H1 (cell line): ENCODE results near the gene AURKAIP1. TPM values are rescaled to one million over a fixed set of nuclear protein-coding genes. Genes with fewer than 3 reads are reported as not detected.

Source experiments
- CTCF ChIA-PET: fragments of 300-600 bp; sonication (Branson Sonifier 250); formaldehyde crosslinking; loops from one replicate; lab custom pipeline; 2021; ENCODE audit not compliant: partially characterized antibody; lab: Charles Lee
- POLR2A ChIA-PET: fragments of 300-600 bp; sonication (Branson Sonifier 250); formaldehyde crosslinking; loops from one replicate; lab custom pipeline; 2021; ENCODE audit warnings: inconsistent platforms; ENCODE audit not compliant: partially characterized antibody; lab: Charles Lee
- DNase-seq, 2 experiments: peaks; one replicate each; pipeline versions ENCODE4 v3.0.0 to v3.0.0-alpha.2; 2010 to 2022; ENCODE audit warnings: low spot score in 2 of 2, low read depth in 1 of 2, mixed read lengths in 1 of 2
- FAIRE-seq: peaks from 2 replicates; lab custom pipeline; 2011; peaks lifted over from hg19 to GRCh38; lab: Jason Lieb, UNC
- H2AFZ ChIP-seq: 2 replicates; pipeline ENCODE4 v1.8.1; 2012; ENCODE audit warnings: low read length, inconsistent platforms
- H2AK5ac ChIP-seq: 2 replicates; pipeline ENCODE4 v1.6.1; 2013; ENCODE audit warnings: low read depth, low read length
- H2BK120ac ChIP-seq: replicated peaks from 2 replicates; pipeline ENCODE3; 2013; ENCODE audit warnings: low read depth, low read length, inconsistent platforms
- H2BK12ac ChIP-seq: 2 replicates; pipeline ENCODE4 v1.6.1; 2013; ENCODE audit warnings: low read depth, low read length
- H2BK15ac ChIP-seq: 2 replicates; pipeline ENCODE4 v1.6.1; 2013; ENCODE audit warnings: low read length
- H2BK20ac ChIP-seq: 2 replicates; pipeline ENCODE4 v1.6.1; 2013; ENCODE audit warnings: low read length
- H2BK5ac ChIP-seq: 2 replicates; pipeline ENCODE4 v1.6.1; 2013; ENCODE audit warnings: low read depth, low read length
- H3K14ac ChIP-seq: 2 replicates; pipeline ENCODE4 v1.6.1; 2013; ENCODE audit warnings: inconsistent platforms; ENCODE audit not compliant: insufficient read length
- H3K18ac ChIP-seq: 2 replicates; pipeline ENCODE4 v1.6.1; 2013; ENCODE audit warnings: low read length; ENCODE audit errors: extremely low read depth
- H3K23ac ChIP-seq: 2 replicates; pipeline ENCODE4 v1.6.1; 2013; ENCODE audit warnings: inconsistent platforms; ENCODE audit not compliant: insufficient read length
- H3K23me2 ChIP-seq: 2 replicates; pipeline ENCODE4 v1.6.1; 2013; ENCODE audit warnings: low read depth, low read length
- H3K27ac ChIP-seq: 2 replicates; pipeline ENCODE4 v1.6.1; 2011; ENCODE audit warnings: low read depth, low read length, inconsistent platforms
- H3K27me3 ChIP-seq, 4 experiments: replicated peaks in 1 of 4; 1 replicate in 1 of 4; 2 replicates in 3 of 4; pipeline versions ENCODE4 v1.6.1 to v1.8.1; 2011 to 2013; ENCODE audit warnings: low read length in 3 of 4, mild to moderate bottlenecking in 3 of 4, inconsistent platforms in 2 of 4, mixed read lengths in 2 of 4, moderate library complexity in 1 of 4; ENCODE audit not compliant: control insufficient read depth in 3 of 4, insufficient read depth in 3 of 4; ENCODE audit errors: extremely low read depth in 1 of 4
- H3K36me3 ChIP-seq, 4 experiments: 2 replicates each; pipeline versions ENCODE4 v1.6.1 to v1.8.1; 2011 to 2013; ENCODE audit warnings: mild to moderate bottlenecking in 4 of 4, low read length in 3 of 4, moderate library complexity in 2 of 4, control low read depth in 1 of 4, inconsistent platforms in 1 of 4; ENCODE audit not compliant: insufficient read depth in 4 of 4, control insufficient read depth in 2 of 4
- H3K4ac ChIP-seq: replicated peaks from 2 replicates; pipeline ENCODE3; 2013; ENCODE audit warnings: low read length, low read depth, mixed read lengths, inconsistent platforms; ENCODE audit not compliant: insufficient read length
- H3K4me1 ChIP-seq, 4 experiments: replicated peaks in 1 of 4; 1 replicate in 1 of 4; 2 replicates in 3 of 4; pipeline versions ENCODE4 v1.6.1 to v1.8.1; 2011 to 2013; ENCODE audit warnings: low read length in 3 of 4, inconsistent platforms in 2 of 4, mixed read lengths in 1 of 4; ENCODE audit not compliant: insufficient read depth in 4 of 4, control insufficient read depth in 3 of 4
- H3K4me2 ChIP-seq, 2 experiments: 2 replicates each; pipeline versions ENCODE4 v1.6.1 to v1.8.1; 2011 to 2013; ENCODE audit warnings: low read depth in 2 of 2, low read length in 2 of 2, control low read depth in 1 of 2, inconsistent platforms in 1 of 2, mild to moderate bottlenecking in 1 of 2; ENCODE audit not compliant: insufficient read depth in 1 of 2
- H3K4me3 ChIP-seq, 4 experiments: fragments of 200-600, 300-600 bp in 1 of 4; sonication (generic), shearing (Covaris generic), sonication (Bioruptor Twin) in 1 of 4; 2 replicates each; pipeline versions ENCODE4 v1.5.1 to v1.8.1; 2011 to 2016; ENCODE audit warnings: low read length in 4 of 4, low read depth in 3 of 4, control low read depth in 2 of 4, inconsistent platforms in 2 of 4, mild to moderate bottlenecking in 2 of 4, mixed read lengths in 1 of 4, moderate library complexity in 1 of 4; ENCODE audit not compliant: insufficient read depth in 2 of 4; ENCODE audit errors: extremely low read depth in 1 of 4
- H3K56ac ChIP-seq: replicated peaks from 2 replicates; pipeline ENCODE3; 2013; ENCODE audit warnings: low read depth, mild to moderate bottlenecking, mixed read lengths, low read length, inconsistent platforms; ENCODE audit not compliant: insufficient read length
- H3K79me1 ChIP-seq: 2 replicates; pipeline ENCODE4 v1.6.1; 2013; ENCODE audit warnings: low read depth, low read length, control low read depth
- H3K79me2 ChIP-seq, 2 experiments: 2 replicates each; pipeline versions ENCODE4 v1.6.1 to v1.8.1; 2012 to 2013; ENCODE audit warnings: low read length in 2 of 2, mild to moderate bottlenecking in 2 of 2, inconsistent platforms in 1 of 2; ENCODE audit not compliant: insufficient read depth in 2 of 2, control insufficient read depth in 1 of 2
- H3K9ac ChIP-seq, 4 experiments: replicated peaks in 1 of 4; 1 replicate in 1 of 4; 2 replicates in 3 of 4; pipeline versions ENCODE4 v1.6.1 to v1.8.1; 2011 to 2013; ENCODE audit warnings: low read depth in 3 of 4, low read length in 3 of 4, control low read depth in 2 of 4, mild to moderate bottlenecking in 2 of 4, moderate library complexity in 2 of 4, inconsistent platforms in 1 of 4; ENCODE audit errors: extremely low read depth in 1 of 4
- H3K9me3 ChIP-seq, 2 experiments: 2 replicates each; pipeline versions ENCODE4 v1.6.1 to v1.8.1; 2012 to 2013; ENCODE audit warnings: mild to moderate bottlenecking in 2 of 2, moderate library complexity in 2 of 2, control low read depth in 1 of 2, inconsistent platforms in 1 of 2, low read depth in 1 of 2, low read length in 1 of 2, mixed read lengths in 1 of 2; ENCODE audit not compliant: insufficient read depth in 2 of 2
- H4K20me1 ChIP-seq, 2 experiments: replicated peaks in 1 of 2; 2 replicates each; pipeline versions ENCODE3 to v1.8.1; 2011 to 2013; ENCODE audit warnings: inconsistent platforms in 2 of 2, low read length in 2 of 2, mild to moderate bottlenecking in 1 of 2; ENCODE audit not compliant: insufficient read depth in 2 of 2, control insufficient read depth in 1 of 2
- H4K5ac ChIP-seq: 2 replicates; pipeline ENCODE4 v1.6.1; 2013; ENCODE audit warnings: low read length, low read depth, mixed read lengths, inconsistent platforms; ENCODE audit not compliant: insufficient read length
- H4K8ac ChIP-seq: 2 replicates; pipeline ENCODE4 v1.8.0; 2013; ENCODE audit warnings: mild to moderate bottlenecking, moderate library complexity, low read length, inconsistent platforms; ENCODE audit not compliant: insufficient read depth; ENCODE audit errors: extremely low read depth
- H4K91ac ChIP-seq: replicated peaks from 2 replicates; pipeline ENCODE3; 2013; ENCODE audit warnings: low read length, mixed read lengths, inconsistent platforms; ENCODE audit not compliant: insufficient read length
- KDM4A ChIP-seq: IDR thresholded peaks from one replicate; pipeline ENCODE4 v1.7.1; 2012; ENCODE audit warnings: low read depth, mild to moderate bottlenecking, moderate library complexity, low read length, inconsistent platforms; ENCODE audit not compliant: severe bottlenecking
- MAX ChIP-seq: IDR thresholded peaks from 2 replicates; pipeline ENCODE4 v1.6.1; 2012; ENCODE audit warnings: inconsistent platforms
- POLR2AphosphoS5 ChIP-seq: IDR thresholded peaks from 2 replicates; pipeline ENCODE4 v1.6.1; 2011; ENCODE audit warnings: low read depth, low read length
- RXRA ChIP-seq: IDR thresholded peaks from 2 replicates; pipeline ENCODE4 v1.6.1; 2011; ENCODE audit warnings: low read depth, mild to moderate bottlenecking, low read length, moderate library complexity; ENCODE audit not compliant: insufficient read depth
- WGBS, 2 experiments: shearing (Covaris generic) in 1 of 2; methylation state at CpG; one replicate each; pipeline versions ENCODE4 v1.1.6 to v1.1.7; 2013 to 2015; ENCODE audit warnings: low lambda C conversion rate in 2 of 2, mixed read lengths in 2 of 2, inconsistent platforms in 1 of 2, low coverage in 1 of 2, missing lambda C conversion rate in 1 of 2; ENCODE audit not compliant: insufficient replicate concordance in 2 of 2, insufficient coverage in 1 of 2, insufficient read length in 1 of 2; ENCODE audit errors: extremely low coverage in 1 of 2, missing lambda C conversion rate in 1 of 2; 5-methylcytosine and 5-hydroxymethylcytosine counted together
- polyA plus RNA-seq, 7 experiments: library from polyadenylated mRNA; depleted of rRNA in 3 of 7; stranded (reverse) in 5 of 7; unstranded in 2 of 7; fragments of >200 nt in 5 of 7; fragments of 200-250 nt in 2 of 7; gene quantifications; 1 replicate in 5 of 7; 2 replicates in 1 of 7; 4 replicates in 1 of 7; pipeline versions ENCODE4 v1.2.1 to v1.2.3, GENCODE V29; 2011 to 2013; ENCODE audit warnings: missing spikeins in 2 of 7, mixed read lengths in 2 of 7
- total RNA-seq: library from RNA; stranded (reverse); fragmentation: NEBNext Ultra II Directional; extraction: Animal tissue kit (Norgen Biotek cat#: 25700); gene quantifications from 2 replicates; pipeline ENCODE4 v1.2.1, GENCODE V29; 2021

AURKAIP1 gene
- total and polyA plus RNA-seq, 2 of the 8 experiments (the other 6 are each of a cell fraction or from before 2014, with no cell fraction given) = 87.8 to 194 TPM

DNA sequence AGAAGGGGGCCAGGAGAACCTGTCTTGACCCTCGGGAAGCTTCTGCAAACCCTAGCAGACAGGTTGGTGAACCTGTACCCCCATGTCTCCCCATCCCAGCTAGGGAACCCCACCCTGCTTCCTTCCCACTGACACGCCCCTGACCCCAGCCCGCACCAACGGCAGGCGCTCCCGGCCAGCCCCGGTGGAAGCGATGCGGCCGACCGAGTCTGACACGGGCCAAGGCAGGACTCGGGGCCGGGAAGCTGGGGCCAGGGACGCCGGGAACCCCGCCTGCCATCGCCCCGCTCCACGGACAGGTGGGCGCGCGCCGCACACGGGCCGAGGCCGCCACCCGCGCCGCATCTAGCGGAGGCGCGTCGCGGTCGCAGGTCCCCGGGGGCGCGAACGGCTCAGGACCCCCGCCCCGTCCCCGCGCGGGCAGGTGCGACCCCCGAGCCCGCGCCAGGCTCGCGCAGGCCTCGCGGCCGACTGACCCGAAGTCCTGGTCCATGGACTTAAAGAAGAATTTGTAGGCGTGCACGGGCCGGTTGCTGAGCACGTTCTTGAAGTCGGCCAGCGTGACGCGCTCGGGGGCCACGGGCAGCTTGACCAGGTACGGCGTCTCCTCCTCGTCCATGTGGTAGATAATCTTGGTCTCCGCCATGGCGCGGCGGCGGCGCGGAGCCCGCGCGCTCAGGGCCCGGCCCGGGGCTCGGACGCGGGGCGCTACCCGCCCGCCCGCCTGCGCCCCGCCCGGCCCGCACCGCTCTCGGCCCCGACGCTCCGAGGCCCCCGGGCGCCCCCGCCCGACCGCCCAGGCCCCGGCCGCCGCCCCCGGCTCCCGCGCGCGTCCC is 26.4 kb downstream of the AURKAIP1 start:
- peak overlapping the region; percentile 68; the same call in 1 of the 2 replicates for H4K8ac ChIP-seq
- ChIA-PET POLR2A (interaction anchor here (0.7 to 2.3 kb wide), 15 partner anchors 14 to 90 kb away, joined by 3 to 13 read pairs (median 4); partner anchors contain the start of genes AURKAIP1, CCNL2 and TAS1R3), CTCF (interaction anchor here (0.6 to 2.1 kb wide), 20 partner anchors 9 to 1033 kb away, joined by 3 to 15 read pairs (median 3); partner anchors contain the start of gene AURKAIP1)
- H3K4me2 ChIP-seq = peak overlapping the region; percentile 75 to 78
- no peaks in the 10 kb centered on the region for H3K9me3 ChIP-seq
- H3K79me2 ChIP-seq = peaks cover 0 to 28% of the 10 kb centered on the region in 2 experiments; a peak in 3 of 4 replicates
- no peak overlapping the region for H3K14ac ChIP-seq
- peaks cover 16 to 36% of the 10 kb centered on the region in 2 experiments for H4K20me1 ChIP-seq
- H3K9ac ChIP-seq = peak overlapping the region in 3 of 4 experiments; percentile 34 to 77 (median 49); a peak in 6 of 7 replicates
- FAIRE-seq (no peak), DNase-seq (no peak)
- no peak overlapping the region for H3K4ac ChIP-seq
- no peak overlapping the region for H4K5ac ChIP-seq
- whole genome bisulfite sequencing, 2 experiments = 2% methylated on average over 40 of the region's 109 CpGs; no CpG with 5 or more reads in 1 of the 2 experiments
- no peak overlapping the region; the same call in 1 of the 2 replicates for H3K18ac ChIP-seq
- peak overlapping the region; percentile 60 to 84 (median 65) for H3K4me3 ChIP-seq
- no peak overlapping the region for H2BK20ac ChIP-seq
- H3K79me1 ChIP-seq = peaks cover 17% of the 10 kb centered on the region
- TF ChIP-seq KDM4A (peak; percentile 11), POLR2AphosphoS5 (no peak), MAX (0 out of 2 replicates have a peak, but pooled peaks have one; percentile 29), RXRA (no peak)
- H3K23ac ChIP-seq = no peak overlapping the region
- H2AFZ ChIP-seq = no peak overlapping the region
- H4K91ac ChIP-seq = peak overlapping the region; percentile 81
- H3K27ac ChIP-seq = no peak overlapping the region; the same call in 1 of the 2 replicates
- peaks cover 0 to 38% (median 27%) of the 10 kb centered on the region in 4 experiments; a peak in 6 of 7 replicates for H3K4me1 ChIP-seq
- H3K27me3 ChIP-seq = no peaks in the 10 kb centered on the region; a peak in 2 of 7 replicates
- H3K23me2 ChIP-seq = peaks cover 14% of the 10 kb centered on the region; the same call in 1 of the 2 replicates
- no peak overlapping the region for H2BK120ac ChIP-seq
- H2BK15ac ChIP-seq = no peak overlapping the region
- no peaks in the 10 kb centered on the region for H3K36me3 ChIP-seq
- 0 out of 2 replicates have a peak overlapping the region, but pooled peaks have one; percentile 7 for H2BK5ac ChIP-seq
- no peak overlapping the region for H3K56ac ChIP-seq
- no peak overlapping the region for H2AK5ac ChIP-seq
- H2BK12ac ChIP-seq = no peak overlapping the region
